Suppressor macrophage treated with lipopolysaccharide for 1 hour (primary cell): ENCODE data around the gene CDHR2.
"Not testable (repeated sequence)": the region's sequence is repeated elsewhere in the genome, so short reads cannot be mapped to it uniquely, and the experiment has no call there.

Experiments used
- DNase-seq, 3 donors: peaks; one replicate each; pipeline ENCODE4 v3.0.0-alpha.2; 2020 to 2022

Gene CDHR2

DNA sequence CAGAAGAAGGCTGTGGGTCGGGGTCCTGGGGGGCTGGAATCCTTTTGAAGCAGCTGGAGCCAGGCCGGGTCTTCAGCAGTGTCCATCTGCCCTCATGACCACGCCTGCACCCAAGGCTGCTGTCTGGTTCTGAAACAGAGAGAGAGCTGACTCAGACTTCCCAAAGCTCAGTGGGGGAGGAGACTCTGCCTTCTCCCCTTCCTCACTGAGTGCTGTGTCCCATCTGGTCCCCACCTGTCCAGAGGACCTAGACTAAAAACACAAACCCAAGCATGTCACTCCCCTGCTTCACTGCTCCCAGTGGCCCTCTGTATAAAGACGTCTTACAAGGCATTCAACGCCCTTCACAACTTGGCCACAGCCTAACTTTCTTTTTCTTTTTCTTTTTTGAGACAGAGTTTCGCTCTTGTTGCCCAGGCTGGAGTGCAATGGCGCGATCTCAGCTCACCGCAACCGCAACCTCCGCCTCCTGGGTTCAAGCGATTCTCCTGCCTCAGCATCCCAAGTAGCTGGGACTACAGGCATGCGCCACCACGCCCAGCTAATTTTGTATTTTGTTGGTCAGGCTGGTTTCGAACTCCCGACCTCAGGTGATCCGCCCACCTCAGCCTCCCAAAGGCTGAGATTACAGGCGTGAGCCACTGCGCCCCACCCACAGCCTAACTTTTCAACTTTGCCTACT, 50.7 kb downstream of the CDHR2 start:
- not testable (repeated sequence) for DNase-seq

DNA sequence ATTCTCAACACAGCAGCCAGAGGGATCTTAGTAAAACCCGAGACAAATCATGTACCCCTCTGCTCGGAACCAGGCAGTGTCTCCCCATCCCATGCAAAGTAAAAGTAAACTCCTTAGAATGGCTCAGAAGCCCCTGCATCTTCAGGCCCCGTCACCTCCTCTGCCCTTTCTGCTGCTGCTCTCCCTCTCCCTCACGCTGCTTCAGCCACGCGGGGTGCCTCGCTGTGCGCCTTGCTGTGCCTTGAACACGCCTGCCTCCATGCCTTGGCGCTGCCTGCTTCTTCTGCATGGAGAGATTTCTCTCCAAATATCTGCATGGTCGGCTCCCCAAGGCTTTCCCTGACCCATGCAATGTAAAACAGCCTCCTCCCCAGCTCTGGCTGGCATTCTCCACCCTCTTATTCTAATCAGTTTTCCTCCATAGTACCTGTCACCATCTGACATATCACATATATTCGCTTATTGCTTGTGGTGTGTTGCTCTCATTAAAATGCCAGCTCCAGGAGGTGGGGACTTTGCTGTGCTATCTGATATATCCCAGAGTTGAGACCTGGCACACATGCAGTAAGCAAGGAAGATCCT, 52.9 kb downstream of the CDHR2 start:
- DNase-seq: no peak

GRCh38 chr5:176603091-176603490, 53.9 kb downstream of the CDHR2 start:
- DNase-seq: no peak

DNA sequence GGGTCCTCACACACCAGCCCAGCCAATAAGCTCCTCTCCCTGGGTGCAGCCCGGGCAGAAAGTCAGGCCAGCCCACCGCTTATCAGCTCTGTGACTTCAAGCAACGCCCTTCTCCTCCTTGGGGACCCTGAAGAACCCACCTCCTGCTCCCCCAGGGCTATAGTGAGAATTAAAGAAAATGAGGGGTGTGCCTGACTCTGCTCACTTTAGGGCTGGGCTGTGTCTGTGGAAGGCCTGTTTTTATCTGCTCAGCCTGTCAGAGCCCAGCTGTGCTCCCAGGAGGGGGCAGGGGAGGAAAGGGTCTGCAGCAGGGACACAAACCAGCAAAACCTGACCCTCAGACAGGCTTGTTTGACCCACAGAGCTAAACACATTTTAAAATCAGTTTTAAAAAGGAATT, 56.9 kb downstream of the CDHR2 start:
- DNase-seq: no peak

GRCh38 chr5:176606875-176607274, 57.7 kb downstream of the CDHR2 start:
- no peak for DNase-seq

GRCh38 chr5:176608142-176608705, 59.1 kb downstream of the CDHR2 start:
- no peak for DNase-seq

- DNase-seq: peak in 2 of 3 donors; percentile 17 to 48
These were observed 60.0 kb downstream of the CDHR2 start for GRCh38 chr5:176608937-176609723.

DNA sequence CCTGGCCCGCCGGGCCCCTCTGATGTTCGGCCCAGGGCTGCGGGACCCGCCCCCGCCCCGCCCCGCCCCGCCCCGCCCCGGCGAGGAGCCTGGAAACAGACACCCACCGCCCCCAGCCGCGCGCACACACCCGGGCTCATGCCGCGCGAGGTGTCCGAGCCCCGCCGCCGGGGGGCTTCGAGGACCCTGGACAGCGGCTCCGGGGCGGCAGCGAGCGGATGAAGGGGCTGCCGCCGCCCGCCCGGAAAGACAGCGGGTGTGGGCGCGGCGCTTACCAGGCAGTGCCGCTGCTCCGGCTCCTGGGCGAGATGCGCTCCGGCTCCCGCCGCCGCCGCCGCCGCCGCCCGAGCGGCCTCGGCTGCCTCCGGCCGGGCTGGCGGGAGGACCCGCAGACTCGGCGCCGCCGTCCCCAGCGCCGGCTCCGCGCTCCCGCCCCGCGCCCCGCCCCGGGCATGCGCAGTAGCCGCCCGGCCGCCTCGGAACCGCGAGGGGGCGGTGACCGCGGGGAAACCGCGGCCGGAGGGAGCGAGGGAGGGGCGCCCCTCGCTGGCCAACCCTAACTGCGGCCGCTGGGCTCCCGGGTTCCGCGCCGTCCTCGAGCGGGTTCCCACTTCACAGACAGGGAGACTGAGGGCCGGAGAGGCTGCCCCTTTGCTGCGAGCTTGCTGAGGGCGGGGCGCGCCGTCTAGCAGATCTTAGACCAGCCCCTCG, 60.7 kb downstream of the CDHR2 start, which contains the start of gene GPRIN1:
GPRIN1 (minus strand) TSS at position 433 of the 711 bp plus-strand sequence. CDS start 10,322 bp downstream, outside the sequence.
- DNase-seq: peak; percentile 71 to 91 (median 80)

DNA sequence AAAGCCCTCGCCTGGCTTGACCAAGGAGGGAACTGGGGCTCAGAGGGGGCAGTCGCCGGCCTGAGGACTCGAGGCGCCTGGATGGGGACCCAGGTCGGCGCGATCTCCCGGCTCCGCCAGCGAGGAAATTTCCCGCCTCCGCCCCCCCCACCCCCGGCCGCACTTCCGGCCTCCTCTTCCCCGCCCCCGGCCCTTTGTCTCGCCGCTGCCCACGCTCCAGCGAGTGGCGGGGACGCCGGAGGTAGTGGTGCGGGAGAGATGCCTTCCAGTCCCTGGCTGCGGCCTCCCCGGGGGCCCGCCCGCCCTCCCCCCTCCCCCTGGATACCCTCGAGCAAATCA, 61.3 kb downstream of the CDHR2 start:
- DNase-seq: no peak

DNA sequence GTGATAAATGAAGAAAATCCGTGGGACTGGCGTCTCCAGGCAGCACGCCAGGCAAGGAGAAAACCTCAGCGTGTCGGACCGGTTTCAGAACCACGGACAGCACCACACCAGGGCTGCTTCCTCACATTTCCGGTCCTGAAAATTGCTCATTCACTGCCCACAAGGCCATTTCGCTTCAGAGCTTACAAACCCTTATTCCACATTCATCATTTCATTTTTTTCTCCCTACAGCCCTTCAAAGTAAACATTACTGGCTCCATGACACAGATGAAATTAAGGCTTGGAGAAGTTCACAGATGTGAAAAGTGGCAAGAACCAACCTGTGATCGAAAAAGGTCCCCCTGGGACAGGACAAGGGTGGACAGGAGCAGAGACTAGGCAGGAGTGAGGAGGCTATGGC, 62.3 kb downstream of the CDHR2 start:
- DNase-seq: peak; percentile 83 to 89 (median 85)

DNA sequence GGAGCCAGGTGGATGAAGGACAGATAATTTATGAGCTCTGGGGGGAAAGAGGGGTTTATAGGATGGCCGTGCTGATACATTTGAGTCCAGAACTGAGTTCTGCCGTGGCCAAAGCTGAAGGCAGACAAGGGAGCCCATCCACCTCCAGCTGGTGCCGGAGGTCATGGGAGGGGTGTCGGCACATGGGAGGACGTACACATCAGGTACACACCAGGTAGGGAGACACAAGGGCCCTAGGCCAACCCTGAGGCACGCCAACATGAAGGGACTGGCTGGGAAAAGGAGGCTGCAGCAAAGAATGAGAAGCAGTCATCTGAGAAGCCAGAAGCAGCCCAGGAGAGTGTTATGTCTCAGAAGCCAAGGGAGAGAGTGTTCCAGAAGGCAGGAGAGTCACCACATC, 62.9 kb downstream of the CDHR2 start:
- DNase-seq: no peak

GRCh38 chr5:176612855-176613254, 63.7 kb downstream of the CDHR2 start:
- DNase-seq: no peak

GRCh38 chr5:176614805-176615478, 65.8 kb downstream of the CDHR2 start:
- no peak for DNase-seq

DNA sequence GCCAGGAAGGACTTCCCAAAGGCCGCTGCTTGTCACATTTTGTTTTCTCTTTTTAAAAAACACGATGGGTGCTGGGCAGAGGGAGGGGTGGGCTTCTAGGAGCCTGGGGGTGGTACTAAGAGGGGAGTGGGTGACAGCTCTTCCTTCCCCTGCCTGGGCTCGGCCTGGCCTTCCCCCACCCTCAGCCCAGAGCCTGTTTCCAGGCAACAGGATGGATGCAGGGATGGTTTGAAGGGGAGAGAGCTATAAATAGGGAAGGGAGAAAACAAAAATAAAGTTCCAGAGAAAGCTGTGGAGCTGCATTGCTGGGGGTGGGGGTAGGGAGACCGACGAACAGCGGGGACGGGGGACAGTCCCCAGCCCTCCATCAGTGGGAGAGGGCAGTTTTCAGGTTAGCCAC, 67.4 kb downstream of the CDHR2 start:
- DNase-seq: no peak

- no peak for DNase-seq
These were observed 69.6 kb downstream of the CDHR2 start for GRCh38 chr5:176618783-176619182.

GRCh38 chr5:176619203-176619568, 70.0 kb downstream of the CDHR2 start:
- peak; percentile 57 to 77 (median 68) for DNase-seq

GRCh38 chr5:176619569-176620332, 70.6 kb downstream of the CDHR2 start:
- no peak for DNase-seq

DNA sequence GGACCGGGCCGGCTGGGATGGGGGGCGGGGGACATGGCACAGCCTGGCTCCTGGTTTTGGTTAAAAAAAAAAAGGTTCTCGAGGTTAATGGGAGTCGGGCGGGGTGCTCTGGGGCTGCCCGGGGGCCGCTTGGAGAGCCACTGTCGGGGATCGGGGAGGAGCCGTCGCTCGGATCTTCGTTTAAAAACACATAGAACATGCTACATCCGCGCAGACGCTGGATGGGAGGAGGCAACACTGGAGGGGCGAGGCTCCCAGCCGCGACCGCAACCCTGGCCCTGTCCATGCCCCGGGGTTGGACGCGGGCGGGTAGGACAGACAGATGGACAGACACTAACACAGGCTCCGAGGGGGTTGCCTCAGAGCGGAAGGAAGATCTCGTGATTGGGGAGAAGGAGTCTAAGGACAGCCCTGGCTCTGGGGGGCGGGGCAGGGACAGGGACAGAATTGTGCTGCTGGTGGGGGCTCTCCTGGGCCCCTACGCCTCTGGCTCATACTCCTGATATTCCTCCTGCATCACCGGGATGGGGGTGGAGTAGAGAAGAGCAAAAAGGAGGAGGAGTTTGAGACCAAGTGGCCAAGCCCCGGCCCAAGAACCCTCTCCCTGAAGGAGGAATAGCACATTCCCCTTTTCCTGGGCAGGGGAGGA, 71.3 kb downstream of the CDHR2 start:
- DNase-seq: peak; percentile 42 to 68 (median 46)

GRCh38 chr5:176621661-176622079, 72.5 kb downstream of the CDHR2 start:
- no peak for DNase-seq

- no peak for DNase-seq
These were observed 75.0 kb downstream of the CDHR2 start for GRCh38 chr5:176624142-176624541.

DNA sequence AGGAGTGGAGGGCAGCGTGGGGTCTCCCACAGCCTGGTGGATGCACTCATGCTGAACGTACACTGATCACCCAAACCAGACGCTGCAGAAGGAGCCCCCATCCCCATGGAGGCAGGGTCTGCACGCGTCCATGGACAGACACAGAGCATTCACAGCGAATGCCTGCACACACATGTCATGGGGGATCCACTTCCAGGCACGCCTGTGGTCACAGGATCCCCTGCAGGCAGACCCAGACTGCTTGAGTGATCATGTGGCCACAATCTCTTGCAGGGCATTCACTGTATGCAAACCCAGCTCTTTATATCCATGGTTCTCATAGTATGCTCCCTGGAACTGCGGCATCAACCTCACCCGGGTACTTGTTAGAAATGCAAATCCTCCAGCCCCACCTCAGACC, 75.8 kb downstream of the CDHR2 start:
- no peak for DNase-seq
